H1 (cell line): ENCODE data around the gene CHPF2. TPM values are rescaled to one million over a fixed set of nuclear protein-coding genes. Genes with fewer than 3 reads are reported as not detected.

ENCODE experiments used
- EGR1 ChIP-seq: IDR thresholded peaks from 2 replicates; pipeline ENCODE4 v1.6.1; 2011; ENCODE audit warnings: low read depth, low read length, borderline replicate concordance
- polyA plus RNA-seq, 7 experiments: library from polyadenylated mRNA; depleted of rRNA in 3 of 7; stranded (reverse) in 5 of 7; unstranded in 2 of 7; fragments of >200 nt in 5 of 7; fragments of 200-250 nt in 2 of 7; gene quantifications; 1 replicate in 5 of 7; 2 replicates in 1 of 7; 4 replicates in 1 of 7; pipeline versions ENCODE4 v1.2.1 to v1.2.3, GENCODE V29; 2011 to 2013; ENCODE audit warnings: missing spikeins in 2 of 7, mixed read lengths in 2 of 7
- total RNA-seq: library from RNA; stranded (reverse); fragmentation: NEBNext Ultra II Directional; extraction: Animal tissue kit (Norgen Biotek cat#: 25700); gene quantifications from 2 replicates; pipeline ENCODE4 v1.2.1, GENCODE V29; 2021
- TF ChIP-seq, protein P1 (sequence below): IDR thresholded peaks from 2 replicates; pipeline ENCODE4 v1.6.1; 2011; ENCODE audit warnings: low read depth, mild to moderate bottlenecking, low read length; ENCODE audit not compliant: insufficient read depth

Gene CHPF2
- total and polyA plus RNA-seq, 2 of the 8 experiments (the other 6 are each of a cell fraction or from before 2014, with no cell fraction given) = 14.4 to 20.6 TPM

DNA sequence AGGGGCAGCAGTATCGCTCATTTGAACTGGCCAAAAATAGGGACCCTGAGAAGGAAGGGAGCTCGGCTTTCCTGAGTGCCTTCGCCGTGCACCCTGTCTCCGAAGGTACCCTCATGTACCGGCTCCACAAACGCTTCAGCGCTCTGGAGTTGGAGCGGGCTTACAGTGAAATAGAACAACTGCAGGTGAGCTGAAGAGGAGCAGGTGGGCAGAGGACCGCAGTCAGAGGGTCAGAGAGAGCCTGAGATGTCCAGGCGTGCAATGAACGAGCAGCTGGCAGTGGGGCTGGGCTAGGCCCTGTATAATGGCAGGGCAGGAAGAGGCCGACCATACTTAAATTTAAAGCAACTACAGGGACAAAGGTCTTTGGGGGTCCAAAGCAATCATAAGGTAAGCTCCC lies 4.1 kb downstream of the CHPF2 start (continued):
- TF ChIP-seq, protein P1, sequence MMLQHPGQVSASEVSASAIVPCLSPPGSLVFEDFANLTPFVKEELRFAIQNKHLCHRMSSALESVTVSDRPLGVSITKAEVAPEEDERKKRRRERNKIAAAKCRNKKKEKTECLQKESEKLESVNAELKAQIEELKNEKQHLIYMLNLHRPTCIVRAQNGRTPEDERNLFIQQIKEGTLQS = no peak
- no peak for TF ChIP-seq EGR1
